HFFc6 (cell line): ENCODE measurements around the gene CRACR2A. TPM values are rescaled to one million over a fixed set of nuclear protein-coding genes. Genes with fewer than 3 reads are reported as not detected.

Experiments
- DNase-seq: peaks from one replicate; pipeline ENCODE4 v3.0.0-alpha.2; 2018
- H3K27ac Mint-ChIP-seq: 2 replicates; pipeline ENCODE4 v1.8.0; 2020; ENCODE audit warnings: mild to moderate bottlenecking, mixed read lengths
- H3K27me3 Mint-ChIP-seq: 2 replicates; pipeline ENCODE4 v1.8.0; 2021; ENCODE audit warnings: mild to moderate bottlenecking, moderate library complexity, mixed read lengths; ENCODE audit not compliant: insufficient read depth
- H3K36me3 Mint-ChIP-seq: 2 replicates; pipeline ENCODE4 v1.8.0; 2021; ENCODE audit warnings: low read depth, mixed read lengths
- H3K4me1 Mint-ChIP-seq: 2 replicates; pipeline ENCODE4 v1.8.0; 2020; ENCODE audit warnings: low read depth, mixed read lengths
- H3K4me3 Mint-ChIP-seq: 2 replicates; pipeline ENCODE4 v1.8.0; 2020; ENCODE audit warnings: mild to moderate bottlenecking, moderate library complexity, mixed read lengths
- H3K9me3 Mint-ChIP-seq: 2 replicates; pipeline ENCODE4 v1.8.0; 2020; ENCODE audit warnings: mild to moderate bottlenecking, mixed read lengths
- total RNA-seq, 6 experiments: library from RNA; stranded (reverse); fragmentation: NEBNext Ultra II Directional; extraction: Animal tissue kit (Norgen Biotek cat#: 25700); gene quantifications; 2 replicates in 1 of 6; 3 replicates in 5 of 6; pipeline ENCODE4 v1.2.3, GENCODE V29; 2021
- TF ChIP-seq, protein P1 (sequence below): fragments of 200-600 bp; sonication (generic); IDR thresholded peaks from 2 replicates; pipeline ENCODE4 v1.5.0; 2021; ENCODE audit warnings: antibody characterized with exemption, mild to moderate bottlenecking

The CRACR2A gene
- total RNA-seq, 6 experiments from 2014 or later: 0.13 to 0.37 (median 0.18) TPM

DNA sequence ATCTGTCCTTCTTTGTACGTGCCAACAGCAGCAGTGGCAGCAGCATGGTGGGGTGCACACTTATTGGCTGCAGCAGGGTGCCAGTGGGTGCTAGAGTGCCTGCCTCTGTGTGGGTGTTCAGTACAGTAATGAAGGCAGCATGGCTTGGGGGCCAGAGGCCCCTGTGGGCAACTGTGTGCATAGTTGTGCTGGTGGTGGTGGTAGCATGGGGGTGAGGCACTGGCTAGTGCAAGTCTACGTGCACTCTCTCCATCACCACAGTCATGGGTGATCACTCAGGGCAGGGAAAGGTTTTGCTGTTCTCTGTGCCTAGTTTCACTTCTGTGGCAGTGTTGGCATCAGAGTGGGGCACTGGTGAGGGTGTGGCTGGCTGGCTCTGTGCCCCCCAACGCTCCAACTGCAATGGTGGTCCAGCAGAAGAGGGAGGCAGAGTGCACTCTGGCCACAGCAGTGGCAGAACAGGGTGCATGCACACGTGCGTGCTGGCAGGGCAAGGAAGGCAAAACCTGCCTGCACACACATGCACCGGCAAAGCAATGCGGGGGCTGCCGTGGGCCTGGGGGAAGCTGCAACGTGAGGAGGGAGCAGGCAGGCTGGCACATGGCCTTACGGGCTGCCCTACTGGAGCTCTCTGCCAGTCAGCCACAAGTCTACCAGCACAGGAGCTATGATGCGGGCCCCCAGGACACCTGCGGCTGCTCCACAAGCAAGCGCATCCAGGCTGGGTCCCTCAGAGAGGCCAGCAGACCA lies 60.1 kb downstream of the CRACR2A start:
- peaks cover 14% of the 10 kb centered on the region for H3K4me1 Mint-ChIP-seq
- TF ChIP-seq, protein P1, sequence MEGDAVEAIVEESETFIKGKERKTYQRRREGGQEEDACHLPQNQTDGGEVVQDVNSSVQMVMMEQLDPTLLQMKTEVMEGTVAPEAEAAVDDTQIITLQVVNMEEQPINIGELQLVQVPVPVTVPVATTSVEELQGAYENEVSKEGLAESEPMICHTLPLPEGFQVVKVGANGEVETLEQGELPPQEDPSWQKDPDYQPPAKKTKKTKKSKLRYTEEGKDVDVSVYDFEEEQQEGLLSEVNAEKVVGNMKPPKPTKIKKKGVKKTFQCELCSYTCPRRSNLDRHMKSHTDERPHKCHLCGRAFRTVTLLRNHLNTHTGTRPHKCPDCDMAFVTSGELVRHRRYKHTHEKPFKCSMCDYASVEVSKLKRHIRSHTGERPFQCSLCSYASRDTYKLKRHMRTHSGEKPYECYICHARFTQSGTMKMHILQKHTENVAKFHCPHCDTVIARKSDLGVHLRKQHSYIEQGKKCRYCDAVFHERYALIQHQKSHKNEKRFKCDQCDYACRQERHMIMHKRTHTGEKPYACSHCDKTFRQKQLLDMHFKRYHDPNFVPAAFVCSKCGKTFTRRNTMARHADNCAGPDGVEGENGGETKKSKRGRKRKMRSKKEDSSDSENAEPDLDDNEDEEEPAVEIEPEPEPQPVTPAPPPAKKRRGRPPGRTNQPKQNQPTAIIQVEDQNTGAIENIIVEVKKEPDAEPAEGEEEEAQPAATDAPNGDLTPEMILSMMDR: no peak
- H3K27ac Mint-ChIP-seq: no peak overlapping the region
- H3K4me3 Mint-ChIP-seq: no peak overlapping the region
- DNase-seq: no peak
- no peaks in the 10 kb centered on the region for H3K36me3 Mint-ChIP-seq
- H3K9me3 Mint-ChIP-seq: no peaks in the 10 kb centered on the region
- H3K27me3 Mint-ChIP-seq: peaks cover 14% of the 10 kb centered on the region

DNA sequence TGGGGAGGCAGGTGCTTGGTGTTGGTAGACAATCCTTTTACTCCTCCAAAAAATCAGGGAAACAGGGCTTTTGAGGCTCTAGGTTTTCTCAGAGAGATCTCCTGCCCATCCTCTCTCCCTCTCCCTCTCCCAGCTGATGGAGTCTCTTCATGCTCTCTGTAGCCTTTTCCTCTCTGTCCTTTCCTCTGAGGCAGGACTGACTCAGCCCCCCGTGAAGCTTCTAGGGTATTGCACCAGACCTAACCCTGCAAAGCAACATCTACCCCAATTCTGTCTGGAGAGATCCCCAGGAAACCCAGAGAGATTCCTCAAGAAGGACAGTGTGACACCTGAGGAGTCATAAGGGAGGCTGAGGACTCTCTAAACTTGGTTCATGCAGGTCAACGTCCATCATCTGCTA lies 66.4 kb downstream of the CRACR2A start:
- H3K27ac Mint-ChIP-seq: no peak overlapping the region
- DNase-seq: no peak
- peaks cover 16% of the 10 kb centered on the region for H3K27me3 Mint-ChIP-seq
- H3K4me3 Mint-ChIP-seq: no peak overlapping the region
- H3K36me3 Mint-ChIP-seq: no peaks in the 10 kb centered on the region
- H3K9me3 Mint-ChIP-seq: no peaks in the 10 kb centered on the region
- TF ChIP-seq, protein P1: no peak
- H3K4me1 Mint-ChIP-seq: no peaks in the 10 kb centered on the region

DNA sequence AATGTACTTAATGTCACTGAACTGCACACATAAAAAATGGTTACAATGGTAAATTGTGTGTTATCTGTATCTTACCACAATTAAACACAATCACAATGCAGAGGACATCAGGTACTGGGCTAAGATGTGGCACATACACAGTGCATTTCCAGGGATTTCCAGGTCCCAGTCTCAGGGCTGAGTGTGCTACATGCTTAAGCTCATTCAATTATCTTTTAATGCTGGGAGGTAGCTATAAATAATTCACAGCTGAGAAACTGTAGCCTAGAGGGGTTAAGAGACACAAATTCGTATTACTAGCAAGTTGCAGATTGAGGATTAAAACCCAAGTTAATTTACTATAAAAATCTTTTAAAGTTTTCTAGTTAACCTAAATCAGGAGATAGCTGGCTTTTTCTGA lies 67.1 kb downstream of the CRACR2A start:
- TF ChIP-seq, protein P1: no peak
- Mint-ChIP-seq H3K4me1 (no peaks in the 10 kb centered on the region), H3K4me3 (no peak overlapping the region), H3K9me3 (no peaks in the 10 kb centered on the region), H3K27me3 (peaks cover 17% of the 10 kb centered on the region), H3K36me3 (no peaks in the 10 kb centered on the region), H3K27ac (no peak overlapping the region)
- DNase-seq: no peak

GRCh38 chr12:3684449-3685051 lies 68.4 kb downstream of the CRACR2A start:
- Mint-ChIP-seq H3K36me3 (no peaks in the 10 kb centered on the region), H3K27me3 (peaks cover 14% of the 10 kb centered on the region), H3K4me1 (no peaks in the 10 kb centered on the region), H3K9me3 (no peaks in the 10 kb centered on the region), H3K4me3 (no peak overlapping the region), H3K27ac (no peak overlapping the region)
- TF ChIP-seq, protein P1: no peak
- DNase-seq: no peak

DNA sequence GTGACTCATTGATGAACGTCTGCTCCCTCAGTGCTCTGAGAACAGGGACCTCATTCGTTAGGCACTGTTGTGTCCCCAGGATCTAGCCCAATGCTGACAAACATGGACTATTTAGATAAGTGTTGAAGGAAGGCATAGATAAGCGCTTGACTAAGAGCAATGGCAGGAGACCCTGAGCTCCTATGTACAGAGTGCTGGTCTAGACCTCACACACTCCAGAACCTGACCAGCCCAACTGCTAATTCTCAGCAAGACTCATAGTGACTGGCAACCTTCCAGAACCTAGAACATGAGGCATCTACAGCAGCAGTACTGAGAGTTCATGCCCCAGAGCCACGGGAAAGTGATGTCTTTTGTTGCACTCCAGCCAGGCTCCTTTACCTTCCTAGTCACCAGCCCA lies 69.2 kb downstream of the CRACR2A start:
- Mint-ChIP-seq H3K4me3 (no peak overlapping the region), H3K36me3 (no peaks in the 10 kb centered on the region), H3K9me3 (no peaks in the 10 kb centered on the region), H3K27me3 (peaks cover 18% of the 10 kb centered on the region), H3K4me1 (no peaks in the 10 kb centered on the region), H3K27ac (no peak overlapping the region)
- DNase-seq: peak; percentile 25
- TF ChIP-seq, protein P1: no peak
